ENCODE data around the gene PDE4B.

PDE4B gene

DNA sequence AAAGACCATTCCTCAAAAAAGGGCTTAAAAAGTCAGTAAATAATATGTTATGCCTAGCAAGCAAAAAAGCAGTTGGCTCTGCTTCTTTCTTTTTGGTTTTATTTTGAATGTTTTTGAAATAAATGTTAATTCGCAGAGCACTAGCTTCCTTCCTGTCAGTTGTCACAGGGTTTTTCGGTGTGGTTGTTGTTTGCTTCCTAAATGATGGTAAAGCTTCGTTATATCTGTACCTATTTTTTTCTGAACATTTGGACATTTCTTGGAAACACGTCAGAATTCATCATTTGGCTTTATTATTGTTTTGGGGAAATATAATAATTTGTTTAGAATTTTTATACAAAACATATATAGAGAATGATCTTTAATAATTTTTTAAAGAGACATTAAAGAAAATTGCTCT is 389.3 kb downstream of the PDE4B start:
- no peak overlapping the region for H3K4me3 ChIP-seq (replicated peaks; ENCODE audit: low read depth, low read length)
- H3K36me3 ChIP-seq (ENCODE audit: control insufficient read depth, insufficient read depth, low read length), result no peaks in the 10 kb centered on the region
- TF ChIP-seq, protein P1, sequence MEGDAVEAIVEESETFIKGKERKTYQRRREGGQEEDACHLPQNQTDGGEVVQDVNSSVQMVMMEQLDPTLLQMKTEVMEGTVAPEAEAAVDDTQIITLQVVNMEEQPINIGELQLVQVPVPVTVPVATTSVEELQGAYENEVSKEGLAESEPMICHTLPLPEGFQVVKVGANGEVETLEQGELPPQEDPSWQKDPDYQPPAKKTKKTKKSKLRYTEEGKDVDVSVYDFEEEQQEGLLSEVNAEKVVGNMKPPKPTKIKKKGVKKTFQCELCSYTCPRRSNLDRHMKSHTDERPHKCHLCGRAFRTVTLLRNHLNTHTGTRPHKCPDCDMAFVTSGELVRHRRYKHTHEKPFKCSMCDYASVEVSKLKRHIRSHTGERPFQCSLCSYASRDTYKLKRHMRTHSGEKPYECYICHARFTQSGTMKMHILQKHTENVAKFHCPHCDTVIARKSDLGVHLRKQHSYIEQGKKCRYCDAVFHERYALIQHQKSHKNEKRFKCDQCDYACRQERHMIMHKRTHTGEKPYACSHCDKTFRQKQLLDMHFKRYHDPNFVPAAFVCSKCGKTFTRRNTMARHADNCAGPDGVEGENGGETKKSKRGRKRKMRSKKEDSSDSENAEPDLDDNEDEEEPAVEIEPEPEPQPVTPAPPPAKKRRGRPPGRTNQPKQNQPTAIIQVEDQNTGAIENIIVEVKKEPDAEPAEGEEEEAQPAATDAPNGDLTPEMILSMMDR (IDR thresholded peaks at IDR 0.05; ENCODE audit: insufficient read depth, low read length, poor library complexity, severe bottlenecking), result no peak
- H3K27me3 ChIP-seq (replicated peaks; ENCODE audit: control insufficient read depth, insufficient read depth, low read length), result no peaks in the 10 kb centered on the region; the same call in 1 of the 2 replicates
- DNase-seq (ENCODE audit: extremely low read depth, insufficient read length), result no peak

DNA sequence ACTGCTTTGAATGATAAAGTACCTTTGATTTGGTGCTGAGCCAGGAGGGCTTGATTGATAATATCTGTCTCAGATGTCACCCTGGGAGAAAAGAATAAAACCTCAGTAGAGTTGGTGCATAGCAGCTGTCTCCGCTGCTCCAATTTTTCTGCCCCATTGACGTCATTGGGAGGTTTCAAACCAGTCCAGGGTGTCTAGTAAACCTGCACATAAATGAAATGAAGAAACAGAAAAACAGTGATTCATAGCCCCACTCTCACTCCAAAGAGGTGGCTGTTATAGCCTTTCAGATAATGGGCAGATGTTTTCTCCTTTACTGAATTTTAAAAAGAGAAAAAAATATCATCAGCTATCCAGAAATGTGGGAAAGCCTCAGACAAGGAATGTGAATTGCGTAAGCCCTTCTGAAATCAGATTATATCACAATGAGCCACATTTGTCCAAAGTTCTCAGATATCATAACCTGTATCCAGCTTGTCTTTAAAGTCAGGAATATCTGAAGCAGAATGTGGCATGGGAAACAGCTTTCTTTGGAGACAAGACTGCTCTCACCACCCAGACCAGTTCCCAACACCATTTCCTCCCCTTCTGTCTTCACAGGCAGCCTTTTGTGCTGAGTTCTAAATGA is 390.0 kb downstream of the PDE4B start:
- Histone ChIP-seq H3K27me3 (replicated peaks; ENCODE audit: control insufficient read depth, insufficient read depth, low read length) (no peaks in the 10 kb centered on the region), H3K36me3 (ENCODE audit: control insufficient read depth, insufficient read depth, low read length) (no peaks in the 10 kb centered on the region), H3K4me3 (replicated peaks; ENCODE audit: low read depth, low read length) (no peak overlapping the region)
- TF ChIP-seq, protein P1 (IDR thresholded peaks at IDR 0.05; ENCODE audit: insufficient read depth, low read length, poor library complexity, severe bottlenecking), result no peak
- no peak for DNase-seq (ENCODE audit: extremely low read depth, insufficient read length)

DNA sequence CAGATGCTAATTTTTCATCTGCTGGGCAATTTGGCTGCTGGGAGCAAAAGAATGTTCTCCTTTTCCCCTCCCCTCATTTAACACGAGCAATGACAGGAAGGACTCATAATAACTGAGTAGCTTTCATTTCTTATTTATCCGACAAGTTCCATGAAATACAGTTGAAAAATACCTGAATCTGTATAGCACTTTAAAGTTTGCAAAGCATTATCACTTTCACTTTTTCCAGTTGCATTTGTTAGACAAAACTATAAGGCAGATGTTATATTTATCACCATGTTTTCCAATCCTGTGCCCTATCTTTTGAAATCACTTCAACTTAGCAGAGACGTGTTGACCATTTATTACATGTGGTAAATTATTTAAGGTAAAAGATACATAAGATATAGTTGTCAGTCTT is 390.7 kb downstream of the PDE4B start:
- Histone ChIP-seq H3K4me3 (replicated peaks; ENCODE audit: low read depth, low read length) (no peak overlapping the region), H3K27me3 (replicated peaks; ENCODE audit: control insufficient read depth, insufficient read depth, low read length) (no peaks in the 10 kb centered on the region), H3K36me3 (ENCODE audit: control insufficient read depth, insufficient read depth, low read length) (no peaks in the 10 kb centered on the region)
- DNase-seq (ENCODE audit: extremely low read depth, insufficient read length), result no peak
- TF ChIP-seq, protein P1 (IDR thresholded peaks at IDR 0.05; ENCODE audit: insufficient read depth, low read length, poor library complexity, severe bottlenecking), result no peak

DNA sequence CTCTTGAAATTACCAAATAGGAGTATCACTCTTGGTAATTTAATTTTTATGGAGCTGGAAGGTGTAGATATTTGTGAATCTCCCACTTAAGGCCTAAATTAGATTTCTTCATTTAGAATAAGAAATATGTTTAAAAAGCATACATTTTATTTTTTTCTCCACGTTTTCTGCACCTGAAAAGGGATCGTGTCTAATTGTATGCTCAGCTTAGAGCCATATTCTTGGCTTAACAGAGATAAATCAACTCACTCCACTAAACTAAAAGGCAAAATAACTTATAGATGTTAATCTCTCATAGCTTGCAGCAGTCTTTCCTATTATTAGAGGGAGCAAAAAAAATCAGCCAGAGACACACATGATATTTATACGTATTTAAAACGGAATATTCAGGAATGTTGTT is 404.4 kb downstream of the PDE4B start:
- no peak for DNase-seq (ENCODE audit: extremely low read depth, insufficient read length)
- TF ChIP-seq, protein P1 (IDR thresholded peaks at IDR 0.05; ENCODE audit: insufficient read depth, low read length, poor library complexity, severe bottlenecking), result no peak
- Histone ChIP-seq H3K36me3 (ENCODE audit: control insufficient read depth, insufficient read depth, low read length) (no peaks in the 10 kb centered on the region), H3K27me3 (replicated peaks; ENCODE audit: control insufficient read depth, insufficient read depth, low read length) (no peaks in the 10 kb centered on the region), H3K4me3 (replicated peaks; ENCODE audit: low read depth, low read length) (no peak overlapping the region)

DNA sequence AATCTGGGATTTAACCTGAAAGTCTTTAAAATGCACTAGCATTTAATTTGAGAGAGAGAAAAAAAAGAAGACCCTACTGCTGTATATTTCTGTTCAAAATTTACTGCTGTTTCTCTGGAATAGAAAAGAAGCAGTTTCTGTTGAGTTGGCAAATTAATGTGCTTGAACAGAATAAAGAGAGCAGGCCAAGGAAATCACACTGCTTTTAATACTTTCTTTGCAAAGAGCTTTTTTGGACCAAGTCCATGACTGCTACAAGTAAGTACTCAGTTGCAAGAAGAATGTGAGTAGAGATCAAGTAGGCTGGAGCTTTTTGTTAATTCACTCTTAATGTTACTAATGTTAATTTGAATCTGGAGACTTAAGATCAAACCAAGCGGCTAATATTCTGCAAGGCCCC is 405.1 kb downstream of the PDE4B start:
- no peaks in the 10 kb centered on the region for H3K27me3 ChIP-seq (replicated peaks; ENCODE audit: control insufficient read depth, insufficient read depth, low read length)

More for the DNA sequence above, 405.1 kb downstream of the PDE4B start:
- Histone ChIP-seq H3K36me3 (ENCODE audit: control insufficient read depth, insufficient read depth, low read length) (no peaks in the 10 kb centered on the region), H3K4me3 (replicated peaks; ENCODE audit: low read depth, low read length) (no peak overlapping the region)
- TF ChIP-seq, protein P1 (IDR thresholded peaks at IDR 0.05; ENCODE audit: insufficient read depth, low read length, poor library complexity, severe bottlenecking), result no peak
- no peak for DNase-seq (ENCODE audit: extremely low read depth, insufficient read length)
